Stimulated activated CD8-positive, alpha-beta memory T cell treated with anti-CD3 and anti-CD28 coated beads, Interleukin-4, amount 100 ng/mL, for 24 hours (primary cell): Measurements from ENCODE around the gene SLC35G1.
A peak's percentile ranks its signal among the peaks of the same experiment; 100 is the strongest.

Experiments
- DNase-seq: peaks from one replicate; pipeline ENCODE4 v3.0.0-alpha.2; 2020; ENCODE audit warnings: low read depth

SLC35G1 gene

GRCh38 chr10:93876381-93876780 is 17.4 kb upstream of the SLC35G1 start:
- DNase-seq = no peak

GRCh38 chr10:93879273-93879672 is 14.5 kb upstream of the SLC35G1 start:
- no peak for DNase-seq

GRCh38 chr10:93894516-93895378 is 969 bp downstream of the SLC35G1 start:
- DNase-seq = peak; percentile 1

GRCh38 chr10:93897070-93897780 is 3.4 kb downstream of the SLC35G1 start:
- no peak for DNase-seq

GRCh38 chr10:93899109-93899508 is 5.3 kb downstream of the SLC35G1 start:
- no peak for DNase-seq

GRCh38 chr10:93903051-93903450 is 9.3 kb downstream of the SLC35G1 start:
- no peak for DNase-seq

GRCh38 chr10:93904901-93905300 is 11.1 kb downstream of the SLC35G1 start:
- DNase-seq = no peak

GRCh38 chr10:93907059-93907458 is 13.3 kb downstream of the SLC35G1 start:
- no peak for DNase-seq

GRCh38 chr10:93911866-93912265 is 18.1 kb downstream of the SLC35G1 start:
- DNase-seq = no peak

- no peak for DNase-seq
Measured at GRCh38 chr10:93912444-93912843, 18.7 kb downstream of the SLC35G1 start.

- DNase-seq = no peak
Measured at GRCh38 chr10:93913706-93914105, 19.9 kb downstream of the SLC35G1 start.

- no peak for DNase-seq
Measured at GRCh38 chr10:93915598-93915997, 21.8 kb downstream of the SLC35G1 start.

- DNase-seq = no peak
Measured at GRCh38 chr10:93916257-93917063, 22.7 kb downstream of the SLC35G1 start.

GRCh38 chr10:93917064-93917391 is 23.2 kb downstream of the SLC35G1 start:
- DNase-seq = no peak

GRCh38 chr10:93917821-93918220 is 24.0 kb downstream of the SLC35G1 start:
- no peak for DNase-seq

- DNase-seq = no peak
Measured at GRCh38 chr10:93921338-93921737, 27.6 kb downstream of the SLC35G1 start.

GRCh38 chr10:93926613-93927012 is 32.8 kb downstream of the SLC35G1 start:
- no peak for DNase-seq

GRCh38 chr10:93938140-93938539 is 44.4 kb downstream of the SLC35G1 start:
- DNase-seq = no peak

- DNase-seq = no peak
Measured at GRCh38 chr10:93940881-93941280, 47.1 kb downstream of the SLC35G1 start.

- no peak for DNase-seq
Measured at GRCh38 chr10:93941606-93942005, 47.8 kb downstream of the SLC35G1 start.

GRCh38 chr10:93945819-93946218 is 52.0 kb downstream of the SLC35G1 start:
- no peak for DNase-seq

- DNase-seq = no peak
Measured at GRCh38 chr10:93947055-93947454, 53.3 kb downstream of the SLC35G1 start.

GRCh38 chr10:93947524-93947923 is 53.7 kb downstream of the SLC35G1 start:
- no peak for DNase-seq
